K562 (cell line): ENCODE data around the gene SPEG. TPM values are rescaled to one million over a fixed set of nuclear protein-coding genes. Genes with fewer than 3 reads are reported as not detected.

Experiments used
- ATAC-seq: fragments of 200-7000 bp; cut with Tn5 transposase; 3 replicates; pipeline ENCODE4 v1.9.1; 2020; ENCODE audit warnings: moderate library complexity
- BruUV-seq: library from RNA; stranded (reverse); fragments of 400-500 nt; replicated peaks from 2 replicates; lab custom pipeline; 2021; lab: Mats Ljungman, UMichigan
- CTCF ChIA-PET: fragments of 300-600 bp; formaldehyde crosslinking; extraction: SDS; loops from one replicate; lab custom pipeline; 2021; ENCODE audit warnings: low intra/inter-chr PET ratio; lab: Yijun Ruan, JAX
- POLR2A ChIA-PET: fragments of 300-600, 350-650 bp; sonication (Branson Sonifier 250); formaldehyde crosslinking; extraction: SDS; loops from one replicate; lab custom pipeline; 2021; ENCODE audit warnings: antibody characterized with exemption, inconsistent platforms; lab: Yijun Ruan, JAX
- DNase-seq, 4 experiments: peaks; one replicate each; pipeline versions ENCODE4 v3.0.0 to v3.0.0-alpha.2; 2011 to 2018; ENCODE audit warnings: low spot score in 3 of 4, mixed read lengths in 3 of 4; ENCODE audit errors: extremely low read depth in 1 of 4
- FAIRE-seq: peaks from 2 replicates; lab custom pipeline; 2011; peaks lifted over from hg19 to GRCh38; lab: Jason Lieb, UNC
- H2AFZ ChIP-seq: 2 replicates; pipeline ENCODE4 v1.6.0; 2011; ENCODE audit warnings: low read depth, low read length, control low read depth, inconsistent platforms
- H3K27ac ChIP-seq: fragments of 200-600 bp; 3 replicates; pipeline ENCODE4 v1.8.0; 2011; ENCODE audit warnings: low read depth, mild to moderate bottlenecking, control low read depth, inconsistent platforms, low read length, moderate library complexity, mixed read lengths; ENCODE audit errors: extremely low read depth
- H3K27me3 ChIP-seq, 2 experiments: fragments of 300-600 bp in 1 of 2; 2 replicates in 1 of 2; 3 replicates in 1 of 2; pipeline versions ENCODE4 v1.6.0 to v1.8.0; 2011; ENCODE audit warnings: inconsistent platforms in 2 of 2, low read length in 2 of 2, mild to moderate bottlenecking in 1 of 2, mixed read lengths in 1 of 2, moderate library complexity in 1 of 2; ENCODE audit not compliant: control insufficient read depth in 2 of 2, insufficient read depth in 2 of 2
- H3K36me3 ChIP-seq: fragments of 300-600 bp; 3 replicates; pipeline ENCODE4 v1.8.0; 2011; ENCODE audit warnings: mild to moderate bottlenecking, low read length, inconsistent platforms; ENCODE audit not compliant: control insufficient read depth, insufficient read depth
- H3K4me1 ChIP-seq, 2 experiments: fragments of 200-600 bp in 1 of 2; replicated peaks in 1 of 2; 2 replicates in 1 of 2; 3 replicates in 1 of 2; pipeline versions ENCODE4 v1.5.1 to v1.8.0; 2011; ENCODE audit warnings: inconsistent platforms in 2 of 2, low read length in 2 of 2, mild to moderate bottlenecking in 1 of 2, mixed read lengths in 1 of 2, moderate library complexity in 1 of 2; ENCODE audit not compliant: control insufficient read depth in 2 of 2, insufficient read depth in 2 of 2
- H3K4me2 ChIP-seq: 2 replicates; pipeline ENCODE4 v1.6.1; 2011; ENCODE audit warnings: low read length, control low read depth, inconsistent platforms, mixed read lengths; ENCODE audit not compliant: insufficient read depth
- H3K4me3 ChIP-seq: fragments of 200-600 bp; sonication (generic), shearing (Covaris generic); 2 replicates; pipeline ENCODE4 v1.5.1; 2016; ENCODE audit warnings: control low read depth, inconsistent platforms
- H3K79me2 ChIP-seq: fragments of 200-600 bp; 3 replicates; pipeline ENCODE4 v1.8.0; 2011; ENCODE audit warnings: low read length, inconsistent platforms; ENCODE audit not compliant: control insufficient read depth, insufficient read depth
- H3K9ac ChIP-seq, 2 experiments: 2 replicates each; pipeline versions ENCODE4 v1.6.0 to v1.6.1; 2011; ENCODE audit warnings: low read depth in 2 of 2, low read length in 2 of 2, control low read depth in 1 of 2, inconsistent platforms in 1 of 2, mild to moderate bottlenecking in 1 of 2, mixed read lengths in 1 of 2; ENCODE audit not compliant: insufficient read depth in 1 of 2
- H3K9me1 ChIP-seq: one replicate; pipeline ENCODE4 v1.6.0; 2011; ENCODE audit warnings: inconsistent platforms, mild to moderate bottlenecking, low read length, moderate library complexity; ENCODE audit not compliant: control insufficient read depth, insufficient read depth
- H3K9me3 ChIP-seq: replicated peaks from 2 replicates; pipeline ENCODE4 v1.5.1; 2011; ENCODE audit warnings: low read depth, low read length, inconsistent platforms; ENCODE audit not compliant: control insufficient read depth, insufficient read depth
- H4K20me1 ChIP-seq: replicated peaks from 2 replicates; pipeline ENCODE4 v1.6.1; 2011; ENCODE audit warnings: low read length, inconsistent platforms, mixed read lengths; ENCODE audit not compliant: control insufficient read depth, insufficient read depth
- ARID4B ChIP-seq: sonication (generic); formaldehyde crosslinking; IDR thresholded peaks from 2 replicates; pipeline ENCODE4 v1.8.0; 2022; ENCODE audit warnings: mild to moderate bottlenecking, missing genetic modification reagents
- EP400 ChIP-seq: fragments of 450-650 bp; IDR thresholded peaks from 2 replicates; pipeline ENCODE4 v1.6.1; 2017; ENCODE audit warnings: antibody characterized with exemption, mild to moderate bottlenecking, moderate library complexity
- GATAD2B ChIP-seq: fragments of 450-650 bp; IDR thresholded peaks from 2 replicates; pipeline ENCODE4 v1.6.1; 2017; ENCODE audit warnings: mild to moderate bottlenecking, borderline replicate concordance
- GTF2E2 ChIP-seq: fragments of 200-800 bp; sonication (Bioruptor generic); IDR thresholded peaks from 2 replicates; pipeline ENCODE4 v1.6.1; 2016; ENCODE audit warnings: missing genetic modification characterization, missing compliant biosample characterization
- REST ChIP-seq, 2 experiments: fragments of 450-650 bp; formaldehyde crosslinking in 1 of 2; IDR thresholded peaks; 2 replicates each; pipeline versions ENCODE4 v1.4.0 to v1.6.1; 2014 to 2020; ENCODE audit warnings: mild to moderate bottlenecking in 2 of 2, borderline replicate concordance in 1 of 2, low read depth in 1 of 2
- ZBTB43 ChIP-seq: sonication (generic); formaldehyde crosslinking; IDR thresholded peaks from 2 replicates; pipeline ENCODE4 v1.8.0; 2023; ENCODE audit warnings: mild to moderate bottlenecking, missing genetic modification reagents
- WGBS: fragments of 100-300 bp; shearing (Covaris generic); methylation state at CpG from one replicate; pipeline ENCODE4 v1.1.6; 2016; ENCODE audit warnings: low coverage, mixed read lengths; ENCODE audit not compliant: insufficient coverage; ENCODE audit errors: missing lambda C conversion rate; 5-methylcytosine and 5-hydroxymethylcytosine counted together
- in situ Hi-C: fragments of 300-500 bp; cut with MboI; formaldehyde crosslinking; loops from 4 replicates; pipeline ENCODE4 v1.15.0; 2018; ENCODE audit warnings: inconsistent platforms, mixed read lengths
- intact Hi-C: fragments of 100-400 bp; cut with micrococcal nuclease; formaldehyde crosslinking; loops from 2 replicates; pipeline ENCODE4 v1.14.2; 2022
- polyA plus RNA-seq, 8 experiments: library from polyadenylated mRNA; depleted of rRNA in 4 of 8; stranded (reverse) in 5 of 8; unstranded in 3 of 8; fragments of >200 nt; fragmentation: Nextera tagmentation in 2 of 8; fragmentation: Illumina TruSeq in 1 of 8; extraction: Ambion mirVana in 2 of 8; extraction: Trizol in 1 of 8; gene quantifications; 2 replicates each; pipeline versions ENCODE4 v1.2.1 to v1.2.3, GENCODE V29; 2011 to 2014; ENCODE audit warnings: inconsistent platforms in 1 of 8, missing spikeins in 1 of 8
- total RNA-seq, 7 experiments: library from RNA; depleted of rRNA in 6 of 7; stranded (reverse); fragments of >200 nt in 6 of 7; fragmentation: Illumina TruSeq in 2 of 7; extraction: Trizol in 2 of 7; gene quantifications; 2 replicates each; pipeline versions ENCODE4 v1.2.1 to v1.2.3, GENCODE V29; 2011 to 2021; ENCODE audit warnings: low replicate concordance in 1 of 7

SPEG gene
- total and polyA plus RNA-seq, 9 of the 15 experiments (the other 6 are each of a cell fraction or from before 2014, with no cell fraction given) = 0.49 to 8.7 (median 3.0) TPM

GRCh38 chr2:219489315-219489714, 54.7 kb downstream of the SPEG start (continued):
- TF ChIP-seq ARID4B (no peak), GTF2E2 (tag) (no peak), GATAD2B (no peak)

GRCh38 chr2:219490186-219490585, 55.5 kb downstream of the SPEG start:
- DNase-seq = peak in 2 of 4 experiments; percentile 24 to 41
- Histone ChIP-seq H3K36me3 (no peaks in the 10 kb centered on the region), H3K4me2 (no peak overlapping the region), H3K9me1 (no peaks in the 10 kb centered on the region), H3K79me2 (0 out of 3 replicates have a peak, but pooled peaks cover under 1% of the 10 kb centered on the region), H3K9ac (no peak overlapping the region; a peak in 1 of 4 replicates), H3K9me3 (no peaks in the 10 kb centered on the region), H3K27ac (no peak overlapping the region), H4K20me1 (no peaks in the 10 kb centered on the region), H2AFZ (no peak overlapping the region), H3K4me3 (no peak overlapping the region), H3K4me1 (peaks cover 11 to 46% of the 10 kb centered on the region in 2 experiments), H3K27me3 (no peaks in the 10 kb centered on the region)
- no TSS peak for BruUV-seq
- CTCF ChIA-PET = no interaction called here
- no peak for FAIRE-seq
- in situ Hi-C loops = loop anchor here (5.0 kb wide), 1 partner anchor 37 kb away; no protein-coding TSS in a partner anchor
- intact Hi-C loops = no loop called here
- peak; percentile 65 for ATAC-seq
- 80% methylated on average over 12 of the region's 23 CpGs for WGBS
- POLR2A ChIA-PET = no interaction called here
- TF ChIP-seq ZBTB43 (CRISPR knock-in tag) (no peak), REST (IDR thresholded peaks at IDR 0.05; ENCODE audit: borderline replicate concordance) (no peak), REST (CRISPR knock-in tag; IDR thresholded peaks at IDR 0.05; ENCODE audit: low read depth) (no peak), EP400 (no peak)
